PC-3 (cell line): ENCODE results near the gene VSIR. TPM values are rescaled to one million over a fixed set of nuclear protein-coding genes. Genes with fewer than 3 reads are reported as not detected.

ENCODE experiments used
- ATAC-seq: fragments of 200-7000 bp; cut with Tn5 transposase; 2 replicates; pipeline ENCODE4 v1.9.1; 2020; ENCODE audit warnings: mild to moderate bottlenecking, moderate library complexity
- BruUV-seq: library from RNA; stranded (reverse); fragments of 400-500 nt; replicated peaks from 2 replicates; lab custom pipeline; 2021; lab: Mats Ljungman, UMichigan
- CTCF ChIA-PET: fragments of 300-600 bp; sonication (Branson Sonifier 250); formaldehyde crosslinking; loops from one replicate; lab custom pipeline; 2022; ENCODE audit warnings: antibody characterized with exemption; lab: Charles Lee
- POLR2A ChIA-PET: fragments of 300-600 bp; sonication (Branson Sonifier 250); formaldehyde crosslinking; loops from one replicate; lab custom pipeline; 2022; ENCODE audit warnings: antibody characterized with exemption; ENCODE audit not compliant: unreplicated experiment; lab: Charles Lee
- DNase-seq: peaks from one replicate; pipeline ENCODE4 v3.0.0-alpha.2; 2015
- H2AFZ ChIP-seq: fragments of 300-600 bp; sonication (generic); 2 replicates; pipeline ENCODE4 v1.6.0; 2016; ENCODE audit warnings: antibody characterized with exemption, low read length
- H3F3A ChIP-seq: fragments of 300-600 bp; sonication (generic); one replicate; pipeline ENCODE4 v1.6.0; 2017; ENCODE audit warnings: antibody characterized with exemption, low read length, control low read depth, mild to moderate bottlenecking; ENCODE audit not compliant: unreplicated experiment
- H3K27ac ChIP-seq: fragments of 300-600 bp; sonication (generic); 2 replicates; pipeline ENCODE4 v1.5.1; 2016; ENCODE audit warnings: mild to moderate bottlenecking, low read length
- H3K27me3 ChIP-seq: fragments of 300-600 bp; sonication (generic); 2 replicates; pipeline ENCODE4 v1.6.1; 2016; ENCODE audit warnings: low read length, mixed read lengths
- H3K36me3 ChIP-seq: fragments of 300-600 bp; sonication (generic); 2 replicates; pipeline ENCODE4 v1.6.1; 2016; ENCODE audit warnings: low read depth, mixed run types, low read length, mixed read lengths
- H3K4me1 ChIP-seq: fragments of 300-600 bp; sonication (generic); 2 replicates; pipeline ENCODE4 v1.5.1; 2016; ENCODE audit warnings: low read length; ENCODE audit not compliant: insufficient read depth
- H3K4me2 ChIP-seq: fragments of 300-600 bp; sonication (generic); 2 replicates; pipeline ENCODE4 v1.6.0; 2016; ENCODE audit warnings: low read length
- H3K4me3 ChIP-seq: fragments of 300-600 bp; sonication (generic); 2 replicates; pipeline ENCODE4 v1.5.1; 2016; ENCODE audit warnings: mild to moderate bottlenecking, low read length, mixed read lengths
- H3K79me2 ChIP-seq: fragments of 300-600 bp; sonication (generic); 2 replicates; pipeline ENCODE4 v1.6.1; 2017; ENCODE audit warnings: low read length, mixed read lengths
- H3K9ac ChIP-seq: fragments of 300-600 bp; sonication (generic); 2 replicates; pipeline ENCODE4 v1.6.0; 2016; ENCODE audit warnings: mild to moderate bottlenecking, low read length
- H3K9me2 ChIP-seq: fragments of 300-600 bp; sonication (generic); replicated peaks from 2 replicates; pipeline ENCODE4 v1.6.1; 2016; ENCODE audit warnings: mixed run types, low read length, mixed read lengths
- H3K9me3 ChIP-seq: fragments of 300-600 bp; sonication (generic); 2 replicates; pipeline ENCODE4 v1.6.1; 2016; ENCODE audit warnings: low read length, mixed read lengths
- H4K20me1 ChIP-seq: fragments of 300-600 bp; sonication (generic); 2 replicates; pipeline ENCODE4 v1.6.1; 2016; ENCODE audit warnings: low read length, mixed read lengths
- CTCF ChIP-seq: fragments of 300-600 bp; sonication (generic); conservative IDR thresholded peaks from 2 replicates; pipeline ENCODE4 v1.5.1; 2017; ENCODE audit warnings: antibody characterized with exemption, low read depth, mild to moderate bottlenecking, low read length
- EZH2 ChIP-seq: fragments of 300-600 bp; sonication (generic); IDR thresholded peaks from one replicate; pipeline ENCODE4 v1.6.1; 2017; ENCODE audit warnings: antibody characterized with exemption, mild to moderate bottlenecking, low read length; ENCODE audit not compliant: unreplicated experiment
- EZH2phosphoT487 ChIP-seq: fragments of 300-600 bp; sonication (generic); IDR thresholded peaks from 2 replicates; pipeline ENCODE4 v1.6.1; 2018; ENCODE audit warnings: mild to moderate bottlenecking, antibody characterized with exemption, low read length, borderline replicate concordance
- intact Hi-C: fragments of 100-400 bp; cut with micrococcal nuclease; formaldehyde crosslinking; loops from 2 replicates; pipeline ENCODE4 v1.9.0; 2023
- total RNA-seq: library from RNA; depleted of rRNA; stranded (reverse); fragments of >200 nt; gene quantifications from 2 replicates; pipeline ENCODE4 v1.2.3, GENCODE V29; 2014

VSIR gene
- total RNA-seq, 1 experiment from 2014 or later: 14.1 TPM

- no peaks in the 10 kb centered on the region for H4K20me1 ChIP-seq
- DNase-seq (no peak), ATAC-seq (no peak)
- no peaks in the 10 kb centered on the region for H3K9me2 ChIP-seq
- ChIA-PET CTCF (no interaction called here), POLR2A (interaction anchor here (0.6 kb wide), 1 partner anchor 63 kb away, joined by 3 read pairs; no protein-coding TSS in a partner anchor)
- intact Hi-C loops: loop anchor here (5.0 to 10.0 kb wide), 3 partner anchors 107 to 390 kb away; partner anchors contain the start of gene SLC29A3
- H3K9ac ChIP-seq: no peak overlapping the region
- H2AFZ ChIP-seq: no peak overlapping the region
- no peaks in the 10 kb centered on the region for H3K4me1 ChIP-seq
- no peaks in the 10 kb centered on the region for H3K9me3 ChIP-seq
- no peaks in the 10 kb centered on the region; the same call in 1 of the 2 replicates for H3K36me3 ChIP-seq
- no TSS peak for BruUV-seq
- TF ChIP-seq EZH2: no peak
- TF ChIP-seq EZH2phosphoT487: no peak
- no peak for TF ChIP-seq CTCF
- H3F3A ChIP-seq: no peaks in the 10 kb centered on the region
- H3K4me2 ChIP-seq: no peak overlapping the region
- no peaks in the 10 kb centered on the region for H3K27me3 ChIP-seq
- H3K4me3 ChIP-seq: no peak overlapping the region
- no peaks in the 10 kb centered on the region for H3K79me2 ChIP-seq
- no peak overlapping the region for H3K27ac ChIP-seq
These were observed 68.5 kb downstream of the VSIR start for GRCh38 chr10:71704816-71705215.

- DNase-seq: no peak
- intact Hi-C loops: loop anchor here (10.0 kb wide), 2 partner anchors 319 to 389 kb away; partner anchors contain the start of gene SLC29A3
- POLR2A ChIA-PET: no interaction called here
These were observed 69.7 kb downstream of the VSIR start for GRCh38 chr10:71703577-71703976.

More at GRCh38 chr10:71703577-71703976, 69.7 kb downstream of the VSIR start:
- no TSS peak for BruUV-seq
- Histone ChIP-seq H3K27me3 (no peaks in the 10 kb centered on the region), H3F3A (no peaks in the 10 kb centered on the region), H3K4me1 (peaks cover under 1% of the 10 kb centered on the region; the same call in 1 of the 2 replicates), H3K27ac (no peak overlapping the region), H3K36me3 (no peaks in the 10 kb centered on the region; the same call in 1 of the 2 replicates), H3K9me2 (no peaks in the 10 kb centered on the region), H2AFZ (no peak overlapping the region), H3K9ac (no peak overlapping the region), H3K79me2 (no peaks in the 10 kb centered on the region), H3K4me2 (no peak overlapping the region), H4K20me1 (no peaks in the 10 kb centered on the region), H3K9me3 (no peaks in the 10 kb centered on the region), H3K4me3 (no peak overlapping the region)
- CTCF ChIA-PET: no interaction called here
- no peak for ATAC-seq
- no peak for TF ChIP-seq EZH2phosphoT487
- TF ChIP-seq CTCF: no peak
- no peak for TF ChIP-seq EZH2
